Body of pancreas (tissue), 4 donors: ENCODE data around the gene TNFRSF12A.

ENCODE experiments used
- CTCF ChIP-seq, 7 experiments: fragments of 450-650 bp in 4 of 7; fragments of 200-600 bp in 3 of 7; sonication (generic) in 3 of 7; IDR thresholded peaks; one replicate each; pipeline ENCODE4 v1.5.1; 2016 to 2019; ENCODE audit warnings: antibody characterized with exemption in 7 of 7
- POLR2A ChIP-seq, 3 donors: fragments of 450-650 bp; IDR thresholded peaks; one replicate each; pipeline ENCODE4 v1.6.1; 2016; ENCODE audit warnings: antibody characterized with exemption in 3 of 3, mild to moderate bottlenecking in 2 of 3

- no peak for TF ChIP-seq CTCF (IDR thresholded peaks at IDR 0.05)
- no peak for TF ChIP-seq POLR2A (IDR thresholded peaks at IDR 0.05)
These were observed 18.7 kb downstream of the TNFRSF12A start for GRCh38 chr16:3038896-3039295.
